Amniotic stem cell (primary cell): Measurements from ENCODE around the gene RASSF6.
A peak's percentile ranks its signal among the peaks of the same experiment; 100 is the strongest.
"Not testable (repeated sequence)": the region's sequence is repeated elsewhere in the genome, so short reads cannot be mapped to it uniquely, and the experiment has no call there.

Experiments
- DNase-seq: peaks from one replicate; lab custom pipeline; 2025; lab: John Stamatoyannopoulos, UW

RASSF6 gene

GRCh38 chr4:73620115-73620792 lies at the start of gene RASSF6:
Gene RASSF6, minus strand, starts transcription at chr4:73620436. Its CDS starts 8,641 bp downstream, at chr4:73611795.
- DNase-seq: no peak

GRCh38 chr4:73669410-73670183 lies 49.4 kb upstream of the RASSF6 start:
- no peak for DNase-seq

GRCh38 chr4:73668782-73669201 lies 48.6 kb upstream of the RASSF6 start:
- peak; percentile 23 for DNase-seq

- not testable (repeated sequence) for DNase-seq
Measured at GRCh38 chr4:73665924-73666323, 45.7 kb upstream of the RASSF6 start.

- no peak for DNase-seq
Measured at GRCh38 chr4:73664470-73664869, 44.2 kb upstream of the RASSF6 start.

GRCh38 chr4:73663576-73663975 lies 43.3 kb upstream of the RASSF6 start:
- DNase-seq: no peak

GRCh38 chr4:73662709-73663546 lies 42.7 kb upstream of the RASSF6 start:
- peak; percentile 70 for DNase-seq

- DNase-seq: peak; percentile 83
Measured at GRCh38 chr4:73661646-73662119, 41.4 kb upstream of the RASSF6 start.

GRCh38 chr4:73660808-73661207 lies 40.6 kb upstream of the RASSF6 start:
- DNase-seq: no peak

GRCh38 chr4:73653695-73654106 lies 33.5 kb upstream of the RASSF6 start:
- DNase-seq: peak; percentile 20

- DNase-seq: no peak
Measured at GRCh38 chr4:73650250-73650649, 30.0 kb upstream of the RASSF6 start.

- DNase-seq: no peak
Measured at GRCh38 chr4:73648478-73648877, 28.2 kb upstream of the RASSF6 start.

- no peak for DNase-seq
Measured at GRCh38 chr4:73646117-73646516, 25.9 kb upstream of the RASSF6 start.

GRCh38 chr4:73631565-73632226 lies 11.5 kb upstream of the RASSF6 start:
- DNase-seq: no peak

GRCh38 chr4:73628834-73629233 lies 8.6 kb upstream of the RASSF6 start:
- not testable (repeated sequence) for DNase-seq

- no peak for DNase-seq
Measured at GRCh38 chr4:73621357-73621756, 1.1 kb upstream of the RASSF6 start.

- DNase-seq: no peak
Measured at GRCh38 chr4:73619346-73619745, 890 bp downstream of the RASSF6 start.

- DNase-seq: no peak
Measured at GRCh38 chr4:73617256-73617655, 3.0 kb downstream of the RASSF6 start.

GRCh38 chr4:73615613-73616012 lies 4.6 kb downstream of the RASSF6 start:
- DNase-seq: no peak

- DNase-seq: no peak
Measured at GRCh38 chr4:73614311-73614867, 5.8 kb downstream of the RASSF6 start.

GRCh38 chr4:73613130-73613529 lies 7.1 kb downstream of the RASSF6 start:
- no peak for DNase-seq
